GM12864 (cell line): ENCODE measurements around the gene FOXO4.

ENCODE experiments used
- DNase-seq: peaks from one replicate; pipeline ENCODE4 v3.0.0-alpha.2; 2011; ENCODE audit warnings: low read depth
- H3K4me3 ChIP-seq: 2 replicates; pipeline ENCODE4 v1.5.1; 2011; ENCODE audit warnings: mild to moderate bottlenecking, low read depth, low read length, control low read depth
- TF ChIP-seq, protein P1 (sequence below): IDR thresholded peaks from 2 replicates; pipeline ENCODE4 v1.5.1; 2011; ENCODE audit warnings: low read depth, mild to moderate bottlenecking, moderate library complexity, low read length, control low read depth, inconsistent platforms; ENCODE audit errors: missing control alignments

The FOXO4 gene

DNA sequence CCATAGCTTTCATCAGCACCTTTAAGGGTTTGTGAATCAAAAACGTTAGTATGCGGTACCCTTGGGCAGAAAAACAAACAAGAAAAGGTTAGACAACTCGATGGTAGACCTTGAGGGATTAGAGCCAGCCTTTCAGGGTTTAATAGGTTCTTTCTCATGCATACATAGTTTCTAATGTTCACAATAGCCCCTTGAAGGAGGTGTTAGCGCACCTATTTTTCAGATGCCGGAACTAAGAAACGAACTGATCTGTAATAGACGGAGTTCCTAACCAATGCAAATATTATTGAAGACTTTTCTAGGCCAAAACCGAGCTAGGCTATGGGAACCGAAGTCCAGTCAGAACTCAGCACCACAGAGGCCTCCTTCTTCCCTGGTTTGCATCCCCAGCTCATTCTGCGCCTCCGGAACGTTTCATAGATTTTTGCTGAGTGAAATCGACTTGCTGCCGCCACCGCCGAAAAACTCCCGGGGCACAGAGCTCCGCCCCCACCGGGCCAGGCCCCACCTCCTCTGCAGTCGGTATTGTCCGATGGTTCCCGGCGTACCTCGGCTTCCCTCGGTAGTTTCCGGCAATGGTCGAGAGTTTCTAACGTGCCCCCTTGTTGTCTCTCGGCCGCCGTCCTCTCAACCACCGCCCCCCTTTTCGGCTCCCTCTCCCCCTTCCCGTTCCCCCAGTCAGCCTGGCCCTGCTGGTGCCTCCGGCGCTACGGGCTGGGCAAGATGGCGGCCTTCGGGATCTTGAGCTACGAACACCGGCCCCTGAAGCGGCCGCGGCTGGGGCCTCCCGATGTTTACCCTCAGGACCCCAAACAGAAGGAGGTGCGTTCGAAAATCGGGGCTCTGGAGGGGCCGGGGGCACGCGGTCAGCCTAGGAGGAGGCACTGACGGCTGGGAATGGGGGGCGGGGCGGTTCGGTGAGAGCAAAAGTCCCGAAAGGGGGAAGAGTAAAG lies 22.7 kb downstream of the FOXO4 start, which contains the start of gene MED12:
Gene MED12, plus strand, starts transcription at position 565 of the 953 bp plus-strand sequence. Its CDS starts 159 bp downstream, at position 724.
- peak within 1 kb of the TSS; percentile 51 for H3K4me3 ChIP-seq
- TF ChIP-seq, protein P1, sequence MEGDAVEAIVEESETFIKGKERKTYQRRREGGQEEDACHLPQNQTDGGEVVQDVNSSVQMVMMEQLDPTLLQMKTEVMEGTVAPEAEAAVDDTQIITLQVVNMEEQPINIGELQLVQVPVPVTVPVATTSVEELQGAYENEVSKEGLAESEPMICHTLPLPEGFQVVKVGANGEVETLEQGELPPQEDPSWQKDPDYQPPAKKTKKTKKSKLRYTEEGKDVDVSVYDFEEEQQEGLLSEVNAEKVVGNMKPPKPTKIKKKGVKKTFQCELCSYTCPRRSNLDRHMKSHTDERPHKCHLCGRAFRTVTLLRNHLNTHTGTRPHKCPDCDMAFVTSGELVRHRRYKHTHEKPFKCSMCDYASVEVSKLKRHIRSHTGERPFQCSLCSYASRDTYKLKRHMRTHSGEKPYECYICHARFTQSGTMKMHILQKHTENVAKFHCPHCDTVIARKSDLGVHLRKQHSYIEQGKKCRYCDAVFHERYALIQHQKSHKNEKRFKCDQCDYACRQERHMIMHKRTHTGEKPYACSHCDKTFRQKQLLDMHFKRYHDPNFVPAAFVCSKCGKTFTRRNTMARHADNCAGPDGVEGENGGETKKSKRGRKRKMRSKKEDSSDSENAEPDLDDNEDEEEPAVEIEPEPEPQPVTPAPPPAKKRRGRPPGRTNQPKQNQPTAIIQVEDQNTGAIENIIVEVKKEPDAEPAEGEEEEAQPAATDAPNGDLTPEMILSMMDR = no peak
- no peak for DNase-seq

DNA sequence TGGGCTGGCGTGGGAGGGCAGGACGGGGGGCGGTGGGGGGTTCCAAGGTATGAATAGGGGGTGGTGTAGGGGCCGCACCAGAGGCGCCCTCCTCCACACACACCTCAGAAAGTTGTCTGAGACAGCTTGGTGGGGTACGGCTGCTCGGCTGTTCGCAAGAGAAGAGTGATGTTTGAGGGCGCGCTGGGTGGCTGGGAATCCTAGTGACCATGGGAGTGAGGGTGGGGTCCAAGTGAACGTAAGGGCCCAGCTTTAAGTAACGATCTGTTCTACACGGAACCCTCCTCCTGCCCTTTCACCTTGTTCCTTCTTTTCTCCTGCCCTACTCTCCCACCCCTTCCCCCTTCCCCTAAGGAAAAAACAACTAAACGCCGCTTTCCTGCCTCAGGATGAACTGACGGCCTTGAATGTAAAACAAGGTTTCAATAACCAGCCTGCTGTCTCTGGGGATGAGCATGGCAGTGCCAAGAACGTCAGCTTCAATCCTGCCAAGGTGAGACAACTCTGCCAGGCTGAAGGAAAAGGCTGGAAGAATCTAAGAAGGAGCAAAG lies 23.4 kb downstream of the FOXO4 start:
- H3K4me3 ChIP-seq = peak overlapping the region; percentile 51
- TF ChIP-seq, protein P1 = no peak
- no peak for DNase-seq

DNA sequence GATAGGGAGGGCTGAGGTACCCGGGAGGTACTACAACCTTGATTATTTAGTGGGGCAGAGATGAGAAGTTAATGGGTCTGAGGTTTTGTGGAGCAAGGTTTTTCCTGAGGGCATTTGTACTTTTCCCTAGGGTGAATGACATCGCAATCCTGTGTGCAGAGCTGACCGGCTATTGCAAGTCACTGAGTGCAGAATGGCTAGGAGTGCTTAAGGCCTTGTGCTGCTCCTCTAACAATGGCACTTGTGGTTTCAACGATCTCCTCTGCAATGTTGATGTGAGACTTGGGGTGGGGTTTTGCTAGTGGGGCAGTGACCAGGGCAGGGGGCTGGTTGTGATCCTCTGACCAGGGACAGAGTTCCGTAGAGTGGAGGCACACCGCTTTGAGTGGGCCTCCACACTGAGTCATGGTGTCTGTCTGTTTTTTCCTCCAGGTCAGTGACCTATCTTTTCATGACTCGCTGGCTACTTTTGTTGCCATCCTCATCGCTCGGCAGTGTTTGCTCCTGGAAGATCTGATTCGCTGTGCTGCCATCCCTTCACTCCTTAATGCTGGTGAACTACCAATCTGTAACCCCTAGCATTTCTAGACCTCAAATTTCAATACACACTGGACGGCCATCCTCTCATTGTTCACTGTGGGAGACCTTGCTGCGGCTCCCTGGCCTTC lies 32.6 kb downstream of the FOXO4 start:
- TF ChIP-seq, protein P1 = no peak
- no peak overlapping the region for H3K4me3 ChIP-seq
- DNase-seq = no peak

DNA sequence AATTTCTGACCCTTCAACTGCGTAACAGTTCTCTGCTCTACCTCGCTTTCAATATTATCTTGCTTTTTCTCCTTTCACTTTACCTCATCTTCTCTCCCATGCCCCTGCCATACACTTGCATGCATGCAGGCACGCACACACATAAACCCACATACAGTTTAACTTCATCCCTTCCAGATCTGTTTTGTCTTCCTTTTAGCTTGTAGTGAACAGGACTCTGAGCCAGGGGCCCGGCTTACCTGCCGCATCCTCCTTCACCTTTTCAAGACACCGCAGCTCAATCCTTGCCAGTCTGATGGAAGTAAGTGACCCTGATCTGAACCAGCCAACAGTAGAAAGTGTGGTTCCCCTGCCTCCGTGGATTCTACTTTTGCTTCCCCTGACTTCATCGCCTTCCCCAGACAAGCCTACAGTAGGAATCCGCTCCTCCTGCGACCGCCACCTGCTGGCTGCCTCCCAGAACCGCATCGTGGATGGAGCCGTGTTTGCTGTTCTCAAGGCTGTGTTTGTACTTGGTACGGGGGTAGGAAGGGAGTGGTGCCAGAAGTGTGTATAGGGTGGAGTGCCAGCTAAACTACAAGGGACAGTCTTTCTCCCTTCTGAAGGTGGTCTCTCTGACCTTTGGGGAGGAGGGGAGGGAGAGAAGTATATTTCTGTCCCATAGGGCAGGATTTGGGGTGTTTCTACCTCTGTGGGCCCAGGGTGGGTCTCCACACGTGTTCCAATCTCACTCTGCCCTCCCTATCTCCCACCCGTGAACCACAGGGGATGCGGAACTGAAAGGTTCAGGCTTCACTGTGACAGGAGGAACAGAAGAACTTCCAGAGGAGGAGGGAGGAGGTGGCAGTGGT lies 33.5 kb downstream of the FOXO4 start:
- TF ChIP-seq, protein P1 = peak; percentile 88
- DNase-seq = no peak
- no peak overlapping the region for H3K4me3 ChIP-seq

DNA sequence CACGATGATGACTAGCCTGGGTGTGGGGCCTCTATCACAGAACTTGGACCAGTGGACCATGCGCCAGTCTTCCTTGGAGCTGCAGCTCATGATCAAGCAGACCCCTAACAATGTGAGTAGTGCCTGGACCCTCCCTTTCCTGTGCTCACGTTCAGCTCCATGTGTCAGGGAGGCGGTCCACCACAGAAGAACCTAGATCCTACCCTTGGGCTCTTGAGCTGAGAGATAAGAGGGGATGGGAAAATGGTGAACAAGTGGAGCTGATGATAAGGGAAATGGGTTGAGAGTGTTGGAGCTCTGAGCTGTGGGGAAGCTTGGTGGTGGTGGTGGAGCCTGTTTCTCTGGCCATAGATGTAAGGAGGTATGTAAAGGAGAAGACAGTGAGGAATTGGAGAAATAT lies 35.9 kb downstream of the FOXO4 start:
- DNase-seq = no peak
- TF ChIP-seq, protein P1 = no peak
- H3K4me3 ChIP-seq = no peak overlapping the region

DNA sequence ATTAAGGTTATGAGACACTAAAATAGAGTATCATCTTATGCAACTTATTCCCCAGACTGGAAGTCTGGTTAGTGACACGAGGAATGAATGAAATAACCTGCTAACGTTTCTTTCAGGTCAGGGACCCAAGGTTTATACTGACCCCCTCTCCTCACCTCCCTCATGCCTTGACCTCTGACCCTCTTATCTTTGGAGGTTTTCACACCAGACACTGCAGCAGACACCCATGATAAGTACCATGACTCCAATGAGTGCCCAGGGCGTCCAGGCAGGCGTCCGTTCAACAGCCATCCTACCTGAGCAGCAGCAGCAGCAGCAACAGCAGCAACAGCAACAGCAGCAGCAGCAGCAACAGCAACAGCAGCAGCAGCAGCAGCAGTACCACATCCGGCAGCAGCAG lies 44.8 kb downstream of the FOXO4 start:
- H3K4me3 ChIP-seq = no peak overlapping the region
- DNase-seq = no peak
- TF ChIP-seq, protein P1 = no peak
